GM23338 (cell line): ENCODE results near the gene GNAZ.

Experiments
- CTCF ChIP-seq, 2 experiments: fragments of 200-600 bp in 1 of 2; sonication (generic) in 1 of 2; conservative IDR thresholded peaks; 2 replicates each; pipeline versions ENCODE4 v1.5.1 to v1.6.1; 2016 to 2017; ENCODE audit warnings: antibody characterized with exemption in 2 of 2, low read depth in 2 of 2, mild to moderate bottlenecking in 2 of 2, moderate library complexity in 1 of 2
- EZH2phosphoT487 ChIP-seq: fragments of 200-600 bp; sonication (generic); IDR thresholded peaks from one replicate; pipeline ENCODE4 v1.8.1; 2018; ENCODE audit warnings: antibody characterized with exemption; ENCODE audit not compliant: unreplicated experiment
- STAT1 ChIP-seq: IDR thresholded peaks from one replicate; pipeline ENCODE4 v1.6.1; 2016; ENCODE audit warnings: antibody characterized with exemption; ENCODE audit not compliant: unreplicated experiment
- TF ChIP-seq, protein P1 (sequence below): IDR thresholded peaks from one replicate; pipeline ENCODE4 v1.6.1; 2018; ENCODE audit warnings: antibody characterized with exemption; ENCODE audit not compliant: unreplicated experiment

DNA sequence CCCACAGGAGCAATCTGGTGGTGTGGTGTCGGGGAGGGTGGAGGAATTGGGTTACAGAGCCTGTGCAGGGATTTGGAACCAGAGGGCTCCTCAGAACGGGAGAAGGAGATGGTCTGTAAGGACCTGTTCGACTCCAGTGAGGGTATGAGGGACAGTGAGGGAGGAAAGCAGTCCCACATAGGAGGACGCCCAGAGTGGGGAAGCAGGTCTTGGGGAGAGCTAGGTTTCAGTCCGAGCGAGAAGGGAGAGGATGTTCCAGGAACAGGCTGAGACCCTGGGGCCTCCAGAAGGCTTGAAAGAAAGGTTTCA is 32.0 kb upstream of the GNAZ start:
- TF ChIP-seq CTCF (conservative IDR thresholded peaks at IDR 0.05; ENCODE audit: low read depth in 2 of 2) (no peak), EZH2phosphoT487 (no peak), STAT1 (no peak)
- TF ChIP-seq, protein P1, sequence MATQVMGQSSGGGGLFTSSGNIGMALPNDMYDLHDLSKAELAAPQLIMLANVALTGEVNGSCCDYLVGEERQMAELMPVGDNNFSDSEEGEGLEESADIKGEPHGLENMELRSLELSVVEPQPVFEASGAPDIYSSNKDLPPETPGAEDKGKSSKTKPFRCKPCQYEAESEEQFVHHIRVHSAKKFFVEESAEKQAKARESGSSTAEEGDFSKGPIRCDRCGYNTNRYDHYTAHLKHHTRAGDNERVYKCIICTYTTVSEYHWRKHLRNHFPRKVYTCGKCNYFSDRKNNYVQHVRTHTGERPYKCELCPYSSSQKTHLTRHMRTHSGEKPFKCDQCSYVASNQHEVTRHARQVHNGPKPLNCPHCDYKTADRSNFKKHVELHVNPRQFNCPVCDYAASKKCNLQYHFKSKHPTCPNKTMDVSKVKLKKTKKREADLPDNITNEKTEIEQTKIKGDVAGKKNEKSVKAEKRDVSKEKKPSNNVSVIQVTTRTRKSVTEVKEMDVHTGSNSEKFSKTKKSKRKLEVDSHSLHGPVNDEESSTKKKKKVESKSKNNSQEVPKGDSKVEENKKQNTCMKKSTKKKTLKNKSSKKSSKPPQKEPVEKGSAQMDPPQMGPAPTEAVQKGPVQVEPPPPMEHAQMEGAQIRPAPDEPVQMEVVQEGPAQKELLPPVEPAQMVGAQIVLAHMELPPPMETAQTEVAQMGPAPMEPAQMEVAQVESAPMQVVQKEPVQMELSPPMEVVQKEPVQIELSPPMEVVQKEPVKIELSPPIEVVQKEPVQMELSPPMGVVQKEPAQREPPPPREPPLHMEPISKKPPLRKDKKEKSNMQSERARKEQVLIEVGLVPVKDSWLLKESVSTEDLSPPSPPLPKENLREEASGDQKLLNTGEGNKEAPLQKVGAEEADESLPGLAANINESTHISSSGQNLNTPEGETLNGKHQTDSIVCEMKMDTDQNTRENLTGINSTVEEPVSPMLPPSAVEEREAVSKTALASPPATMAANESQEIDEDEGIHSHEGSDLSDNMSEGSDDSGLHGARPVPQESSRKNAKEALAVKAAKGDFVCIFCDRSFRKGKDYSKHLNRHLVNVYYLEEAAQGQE: no peak
